NCI-H2227 (cell line): Measurements from ENCODE around the gene LILRB3.

Source experiments
- DNase-seq: peaks from one replicate; lab custom pipeline; 2025; ENCODE audit not compliant: unreplicated experiment; lab: John Stamatoyannopoulos, UW

LILRB3 gene

DNA sequence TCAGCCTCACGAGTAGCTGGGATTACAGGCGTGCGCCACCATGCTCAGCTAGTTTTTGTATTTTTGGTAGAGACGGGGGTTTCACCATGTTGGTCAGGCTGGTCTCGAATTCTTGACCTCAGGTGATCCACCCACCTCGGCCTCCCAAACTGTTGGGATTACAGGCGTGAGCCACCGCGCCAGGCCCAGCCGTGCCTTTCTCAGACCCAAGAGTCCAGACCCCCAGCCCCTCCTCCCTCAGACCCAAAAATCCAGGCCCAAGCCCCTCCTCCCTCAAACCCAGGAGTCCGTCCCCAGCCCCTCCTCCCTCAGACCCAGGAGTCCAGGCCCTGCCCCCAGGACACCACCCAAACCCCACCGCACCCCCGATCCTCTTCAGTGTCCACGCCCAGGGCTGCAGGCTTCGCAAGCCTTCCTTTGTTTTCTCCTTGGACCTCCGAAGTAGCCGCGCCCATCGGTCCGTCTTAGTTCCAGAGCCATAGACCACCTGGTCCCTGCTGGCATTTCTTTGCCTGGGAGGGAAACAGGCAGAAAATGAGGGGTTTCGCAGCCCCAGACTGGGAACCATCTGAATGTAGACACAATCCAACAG is 53.6 kb downstream of the LILRB3 start:
- DNase-seq = no peak

DNA sequence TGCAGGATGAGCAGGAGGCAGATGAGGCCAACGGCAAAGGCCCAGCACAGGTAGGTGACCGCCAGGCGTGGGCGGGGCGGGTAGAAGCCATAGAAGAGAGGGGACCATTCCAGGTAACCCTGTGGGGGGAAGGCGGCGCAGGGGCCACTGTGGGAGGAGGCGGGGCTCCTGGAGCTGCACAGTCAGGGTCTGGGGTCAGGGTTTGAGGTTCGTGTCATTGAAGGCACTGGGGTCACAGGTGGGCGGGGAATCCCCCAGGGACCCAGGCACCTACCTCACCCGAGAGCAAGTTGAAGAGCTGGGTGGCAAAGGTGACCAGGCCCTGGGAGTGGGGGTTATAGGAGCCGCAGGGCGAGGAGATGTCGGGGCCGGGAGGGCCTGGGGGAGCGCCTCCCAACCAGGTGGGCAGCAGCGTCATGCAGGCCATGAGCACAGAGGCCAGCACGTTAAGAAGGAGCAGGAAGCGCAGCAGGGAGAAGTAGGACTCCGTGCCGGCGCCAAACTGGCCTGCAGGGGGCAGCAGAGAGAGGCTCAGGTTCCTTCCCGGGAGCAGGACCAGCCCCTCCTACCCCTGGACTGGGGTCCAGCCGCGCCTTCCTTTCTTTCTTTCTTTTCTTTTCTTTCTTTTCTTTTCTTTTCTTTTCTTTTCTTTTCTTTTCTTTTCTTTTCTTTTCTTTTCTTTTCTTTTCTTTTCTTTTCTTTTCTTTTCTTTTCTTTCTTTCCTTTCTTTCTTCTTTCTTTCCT is 54.5 kb downstream of the LILRB3 start:
- DNase-seq = peak; percentile 98
